HEK293T (cell line): Measurements from ENCODE around the gene TOR1AIP1.

Experiments used
- ARNT ChIP-seq: fragments of 450-650 bp; IDR thresholded peaks from 2 replicates; pipeline ENCODE4 v1.6.1; 2017; ENCODE audit warnings: mild to moderate bottlenecking
- BHLHE40 ChIP-seq: fragments of 450-650 bp; IDR thresholded peaks from 2 replicates; pipeline ENCODE4 v1.6.1; 2016; ENCODE audit warnings: mild to moderate bottlenecking, moderate library complexity, borderline replicate concordance
- CTBP1 ChIP-seq: fragments of 450-650 bp; IDR thresholded peaks from 2 replicates; pipeline ENCODE4 v1.6.1; 2016; ENCODE audit warnings: borderline replicate concordance
- ELF4 ChIP-seq: fragments of 450-650 bp; IDR thresholded peaks from 2 replicates; pipeline ENCODE4 v1.6.1; 2017; ENCODE audit warnings: antibody characterized with exemption
- FOXA1 ChIP-seq: fragments of 450-650 bp; IDR thresholded peaks from 2 replicates; pipeline ENCODE4 v1.6.1; 2016; ENCODE audit warnings: mild to moderate bottlenecking
- FOXK2 ChIP-seq: fragments of 450-650 bp; IDR thresholded peaks from 2 replicates; pipeline ENCODE4 v1.6.1; 2016; ENCODE audit warnings: mild to moderate bottlenecking
- HDGF ChIP-seq: fragments of 450-650 bp; IDR thresholded peaks from 2 replicates; pipeline ENCODE4 v1.6.1; 2017; ENCODE audit warnings: antibody characterized with exemption, borderline replicate concordance
- L3MBTL2 ChIP-seq: fragments of 450-650 bp; conservative IDR thresholded peaks from 2 replicates; pipeline ENCODE4 v1.6.1; 2016; ENCODE audit warnings: mild to moderate bottlenecking
- LEF1 ChIP-seq: fragments of 450-650 bp; IDR thresholded peaks from 2 replicates; pipeline ENCODE4 v1.6.1; 2017; ENCODE audit warnings: mild to moderate bottlenecking, borderline replicate concordance
- NFRKB ChIP-seq: fragments of 450-650 bp; IDR thresholded peaks from 2 replicates; pipeline ENCODE4 v1.6.1; 2016; ENCODE audit warnings: mild to moderate bottlenecking, moderate library complexity
- PKNOX1 ChIP-seq: fragments of 450-650 bp; IDR thresholded peaks from 2 replicates; pipeline ENCODE4 v1.6.1; 2016
- SP1 ChIP-seq: fragments of 450-650 bp; IDR thresholded peaks from 2 replicates; pipeline ENCODE4 v1.6.1; 2017
- SUZ12 ChIP-seq: fragments of 450-650 bp; IDR thresholded peaks from 2 replicates; pipeline ENCODE4 v1.6.1; 2016; ENCODE audit warnings: mild to moderate bottlenecking
- TARDBP ChIP-seq: fragments of 450-650 bp; IDR thresholded peaks from 2 replicates; pipeline ENCODE4 v1.6.1; 2016

GRCh38 chr1:179929955-179930798 lies 48.1 kb downstream of the TOR1AIP1 start:
- no peak for TF ChIP-seq SP1
- no peak for TF ChIP-seq BHLHE40
- TF ChIP-seq PKNOX1: no peak
- no peak for TF ChIP-seq FOXK2
- no peak for TF ChIP-seq ARNT
- no peak for TF ChIP-seq NFRKB
- no peak for TF ChIP-seq SUZ12
- no peak for TF ChIP-seq HDGF
- no peak for TF ChIP-seq L3MBTL2
- no peak for TF ChIP-seq FOXA1
- TF ChIP-seq ELF4: no peak
- no peak for TF ChIP-seq LEF1
- no peak for TF ChIP-seq TARDBP
- TF ChIP-seq CTBP1: no peak
